ENCODE data around the gene ARL13B. TPM values are rescaled to one million over a fixed set of nuclear protein-coding genes. Genes with fewer than 3 reads are reported as not detected.

ARL13B gene
- total RNA-seq, 1 donor from 2014 or later = 6.7 TPM

- H3K4me3 ChIP-seq (ENCODE audit: low read depth, low read length) = no peak overlapping the region
- TF ChIP-seq, protein P1, sequence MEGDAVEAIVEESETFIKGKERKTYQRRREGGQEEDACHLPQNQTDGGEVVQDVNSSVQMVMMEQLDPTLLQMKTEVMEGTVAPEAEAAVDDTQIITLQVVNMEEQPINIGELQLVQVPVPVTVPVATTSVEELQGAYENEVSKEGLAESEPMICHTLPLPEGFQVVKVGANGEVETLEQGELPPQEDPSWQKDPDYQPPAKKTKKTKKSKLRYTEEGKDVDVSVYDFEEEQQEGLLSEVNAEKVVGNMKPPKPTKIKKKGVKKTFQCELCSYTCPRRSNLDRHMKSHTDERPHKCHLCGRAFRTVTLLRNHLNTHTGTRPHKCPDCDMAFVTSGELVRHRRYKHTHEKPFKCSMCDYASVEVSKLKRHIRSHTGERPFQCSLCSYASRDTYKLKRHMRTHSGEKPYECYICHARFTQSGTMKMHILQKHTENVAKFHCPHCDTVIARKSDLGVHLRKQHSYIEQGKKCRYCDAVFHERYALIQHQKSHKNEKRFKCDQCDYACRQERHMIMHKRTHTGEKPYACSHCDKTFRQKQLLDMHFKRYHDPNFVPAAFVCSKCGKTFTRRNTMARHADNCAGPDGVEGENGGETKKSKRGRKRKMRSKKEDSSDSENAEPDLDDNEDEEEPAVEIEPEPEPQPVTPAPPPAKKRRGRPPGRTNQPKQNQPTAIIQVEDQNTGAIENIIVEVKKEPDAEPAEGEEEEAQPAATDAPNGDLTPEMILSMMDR (conservative IDR thresholded peaks at IDR 0.05; ENCODE audit: low read depth, low read length) = no peak
- DNase-seq (ENCODE audit: low read depth) = no peak
Observed at GRCh38 chr3:94082391-94082937, 102.5 kb downstream of the ARL13B start.

- DNase-seq (ENCODE audit: low read depth) = no peak
- no peak overlapping the region for H3K4me3 ChIP-seq (ENCODE audit: low read depth, low read length)
- TF ChIP-seq, protein P1 (conservative IDR thresholded peaks at IDR 0.05; ENCODE audit: low read depth, low read length) = no peak
Observed at GRCh38 chr3:94083261-94083660, 103.3 kb downstream of the ARL13B start.

GRCh38 chr3:94089126-94089525 lies 109.2 kb downstream of the ARL13B start:
- H3K4me3 ChIP-seq (ENCODE audit: low read depth, low read length) = no peak overlapping the region
- TF ChIP-seq, protein P1 (conservative IDR thresholded peaks at IDR 0.05; ENCODE audit: low read depth, low read length) = no peak
- DNase-seq (ENCODE audit: low read depth) = no peak

DNA sequence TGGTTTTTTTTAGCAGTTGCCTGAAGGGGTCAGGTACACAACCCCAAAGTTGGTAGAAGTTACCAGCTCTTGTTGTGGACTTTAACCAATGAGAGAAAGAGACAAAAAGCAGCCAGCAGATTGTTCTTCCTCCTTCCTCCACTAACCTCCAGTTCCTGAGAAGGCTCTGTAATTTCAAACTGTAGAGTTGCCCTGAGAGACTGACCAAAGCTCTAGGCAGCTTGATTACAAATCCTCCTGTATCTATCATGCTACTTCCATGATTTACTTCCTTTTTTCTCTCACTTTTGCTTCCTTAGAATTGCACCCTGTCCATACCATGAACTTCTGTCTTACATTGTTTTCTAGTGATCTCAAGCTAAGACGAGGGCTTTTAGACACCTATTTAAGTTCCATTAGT lies 112.1 kb downstream of the ARL13B start:
- TF ChIP-seq, protein P1 (conservative IDR thresholded peaks at IDR 0.05; ENCODE audit: low read depth, low read length) = no peak
- DNase-seq (ENCODE audit: low read depth) = no peak
- H3K4me3 ChIP-seq (ENCODE audit: low read depth, low read length) = no peak overlapping the region

- DNase-seq (ENCODE audit: low read depth) = no peak
- TF ChIP-seq, protein P1 (conservative IDR thresholded peaks at IDR 0.05; ENCODE audit: low read depth, low read length) = no peak
Observed at GRCh38 chr3:94093151-94093550, 113.2 kb downstream of the ARL13B start.

GRCh38 chr3:94095111-94095510 lies 115.2 kb downstream of the ARL13B start:
- TF ChIP-seq, protein P1 (conservative IDR thresholded peaks at IDR 0.05; ENCODE audit: low read depth, low read length) = no peak
- H3K4me3 ChIP-seq (ENCODE audit: low read depth, low read length) = no peak overlapping the region
- DNase-seq (ENCODE audit: low read depth) = no peak

More at GRCh38 chr3:94093151-94093550, 113.2 kb downstream of the ARL13B start:
- no peak overlapping the region for H3K4me3 ChIP-seq (ENCODE audit: low read depth, low read length)

DNA sequence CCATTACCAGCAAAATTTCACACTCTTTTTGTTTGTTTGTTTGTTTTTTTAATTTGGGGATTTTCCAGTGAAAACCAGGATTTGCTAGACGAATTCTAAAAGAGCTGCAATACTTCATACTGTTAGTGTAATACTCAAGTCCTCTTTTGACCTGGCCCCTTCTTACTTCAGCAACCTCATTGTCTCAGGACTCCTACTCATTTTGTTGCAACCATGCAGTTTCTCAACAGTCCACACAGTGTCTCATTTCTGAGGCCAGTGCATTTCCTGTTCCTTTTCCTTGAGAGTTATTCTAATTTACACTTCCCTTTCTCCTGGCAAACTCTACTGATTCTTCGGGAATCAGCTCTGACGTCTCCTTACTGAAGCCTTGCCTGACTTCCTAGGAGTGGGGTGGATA lies 118.5 kb downstream of the ARL13B start:
- H3K4me3 ChIP-seq (ENCODE audit: low read depth, low read length) = no peak overlapping the region
- no peak for DNase-seq (ENCODE audit: low read depth)
- TF ChIP-seq, protein P1 (conservative IDR thresholded peaks at IDR 0.05; ENCODE audit: low read depth, low read length) = peak; percentile 15

Data from epithelial cell of proximal tubule (primary cell).